Panc1 (cell line): ENCODE data around the gene LIN7B. TPM values are rescaled to one million over a fixed set of nuclear protein-coding genes. Genes with fewer than 3 reads are reported as not detected.

Source experiments
- ATAC-seq: fragments of 200-7000 bp; cut with Tn5 transposase; 2 replicates; pipeline ENCODE4 v1.9.1; 2020; ENCODE audit warnings: mild to moderate bottlenecking, moderate library complexity
- BruUV-seq: library from RNA; stranded (reverse); fragments of 400-500 nt; replicated peaks from 2 replicates; lab custom pipeline; 2021; lab: Mats Ljungman, UMichigan
- CTCF ChIA-PET: fragments of 300-600 bp; sonication (Branson Sonifier 250); formaldehyde crosslinking; loops from one replicate; lab custom pipeline; 2022; ENCODE audit warnings: antibody characterized with exemption; lab: Charles Lee
- POLR2A ChIA-PET: fragments of 300-600 bp; sonication (Branson Sonifier 250); formaldehyde crosslinking; loops from one replicate; lab custom pipeline; 2022; ENCODE audit warnings: antibody characterized with exemption; lab: Charles Lee
- DNase-seq: peaks from one replicate; pipeline ENCODE4 v3.0.0-alpha.2; 2010; ENCODE audit warnings: low read depth, low spot score
- H3K27ac ChIP-seq: 2 replicates; pipeline ENCODE4 v1.5.1; 2011; ENCODE audit warnings: mild to moderate bottlenecking, low read length, inconsistent platforms
- H3K27me3 ChIP-seq: fragments of 200-500 bp; sonication (Bioruptor generic); 2 replicates; pipeline ENCODE4 v1.6.0; 2014; ENCODE audit warnings: low read length, inconsistent platforms; ENCODE audit not compliant: control insufficient read depth, insufficient read depth
- H3K36me3 ChIP-seq: fragments of 200-500 bp; sonication (Bioruptor generic); 2 replicates; pipeline ENCODE4 v1.5.1; 2014; ENCODE audit warnings: inconsistent platforms, mild to moderate bottlenecking, low read length, moderate library complexity; ENCODE audit not compliant: control insufficient read depth, insufficient read depth
- H3K4me1 ChIP-seq: 2 replicates; pipeline ENCODE4 v1.5.1; 2011; ENCODE audit warnings: inconsistent platforms, mild to moderate bottlenecking, low read length, moderate library complexity; ENCODE audit not compliant: control insufficient read depth, insufficient read depth
- H3K4me3 ChIP-seq, 2 experiments: 2 replicates each; pipeline ENCODE4 v1.5.1; 2011 to 2012; ENCODE audit warnings: low read depth in 2 of 2, low read length in 2 of 2, mild to moderate bottlenecking in 2 of 2, inconsistent platforms in 1 of 2, moderate library complexity in 1 of 2
- H3K9me3 ChIP-seq: fragments of 200-500 bp; sonication (Bioruptor generic); 2 replicates; pipeline ENCODE4 v1.5.1; 2014; ENCODE audit warnings: low read depth, mild to moderate bottlenecking, inconsistent platforms, low read length, moderate library complexity; ENCODE audit not compliant: control insufficient read depth, insufficient read depth
- CTCF ChIP-seq: fragments of 450-650 bp; IDR thresholded peaks from 2 replicates; pipeline ENCODE4 v1.5.1; 2017; ENCODE audit warnings: mild to moderate bottlenecking
- POLR2AphosphoS5 ChIP-seq: IDR thresholded peaks from 2 replicates; pipeline ENCODE4 v1.6.1; 2012; ENCODE audit warnings: mild to moderate bottlenecking, low read depth, low read length, moderate library complexity
- REST ChIP-seq, 2 experiments: IDR thresholded peaks; 2 replicates each; pipeline ENCODE4 v1.6.1; 2011 to 2012; ENCODE audit warnings: low read depth in 2 of 2, control low read depth in 1 of 2, low read length in 1 of 2, mild to moderate bottlenecking in 1 of 2, moderate library complexity in 1 of 2; ENCODE audit not compliant: insufficient read depth in 1 of 2
- SIN3A ChIP-seq: IDR thresholded peaks from 2 replicates; pipeline ENCODE4 v1.6.1; 2012; ENCODE audit warnings: low read depth, mild to moderate bottlenecking, low read length, moderate library complexity, borderline replicate concordance; ENCODE audit not compliant: insufficient read depth
- TCF7L2 ChIP-seq: IDR thresholded peaks from 2 replicates; pipeline ENCODE4 v1.6.1; 2011; ENCODE audit warnings: mild to moderate bottlenecking, low read depth, low read length, inconsistent platforms
- in situ Hi-C: cut with HindIII; loops from 2 replicates; pipeline ENCODE4 v1.10.0; 2016; ENCODE audit warnings: low sequenced_read_pairs, low pct_unique_long_range_greater_than_20kb
- intact Hi-C: fragments of 100-400 bp; cut with micrococcal nuclease; formaldehyde crosslinking; loops from one replicate; pipeline ENCODE4 v1.10.0; 2022; ENCODE audit not compliant: unreplicated experiment
- total RNA-seq: library from RNA; stranded (reverse); gene quantifications from one replicate; pipeline ENCODE4 v1.2.1, GENCODE V29; 2021; ENCODE audit not compliant: unreplicated experiment

LIN7B gene
- total RNA-seq, 1 experiment from 2014 or later = 6.4 TPM

- BruUV-seq = no TSS peak
- no peak for TF ChIP-seq REST (IDR thresholded peaks at IDR 0.05; ENCODE audit: insufficient read depth in 1 of 2, low read depth in 2 of 2, low read length in 1 of 2)
- no peak for TF ChIP-seq TCF7L2
- no peak for TF ChIP-seq SIN3A
- no peak for TF ChIP-seq POLR2AphosphoS5
- no peak for TF ChIP-seq CTCF
- H3K27ac ChIP-seq = no peak overlapping the region
- DNase-seq = no peak
- CTCF ChIA-PET = no interaction called here
- H3K4me3 ChIP-seq = no peak overlapping the region
- H3K36me3 ChIP-seq = no peaks in the 10 kb centered on the region
- intact Hi-C loops (no loop called here), in situ Hi-C loops (no loop called here)
- H3K9me3 ChIP-seq = no peaks in the 10 kb centered on the region
- no peaks in the 10 kb centered on the region for H3K4me1 ChIP-seq
- POLR2A ChIA-PET = no interaction called here
- ATAC-seq = no peak
- H3K27me3 ChIP-seq = no peaks in the 10 kb centered on the region
Measured at GRCh38 chr19:49136771-49137171, 22.6 kb downstream of the LIN7B start.

GRCh38 chr19:49140951-49141350 lies 26.8 kb downstream of the LIN7B start:
- intact Hi-C loops (no loop called here), in situ Hi-C loops (no loop called here)
- POLR2A ChIA-PET = no interaction called here
- H3K9me3 ChIP-seq = no peaks in the 10 kb centered on the region
- H3K4me1 ChIP-seq = no peaks in the 10 kb centered on the region
- CTCF ChIA-PET = no interaction called here
- H3K36me3 ChIP-seq = no peaks in the 10 kb centered on the region
- no TSS peak for BruUV-seq
- ATAC-seq (no peak), DNase-seq (no peak)
- H3K27ac ChIP-seq = no peak overlapping the region
- no peak overlapping the region for H3K4me3 ChIP-seq
- no peaks in the 10 kb centered on the region for H3K27me3 ChIP-seq
- TF ChIP-seq TCF7L2 (no peak), REST (IDR thresholded peaks at IDR 0.05; ENCODE audit: insufficient read depth in 1 of 2, low read depth in 2 of 2, low read length in 1 of 2) (no peak), SIN3A (no peak), POLR2AphosphoS5 (no peak), CTCF (no peak)
